NCI-H146 treated with DMSO at 0.1 percent for 48 hours (cell line): ENCODE measurements around the gene FANCC.

Source experiments
- DNase-seq: peaks from one replicate; lab custom pipeline; 2025; ENCODE audit not compliant: unreplicated experiment; lab: John Stamatoyannopoulos, UW

The FANCC gene, protein sequence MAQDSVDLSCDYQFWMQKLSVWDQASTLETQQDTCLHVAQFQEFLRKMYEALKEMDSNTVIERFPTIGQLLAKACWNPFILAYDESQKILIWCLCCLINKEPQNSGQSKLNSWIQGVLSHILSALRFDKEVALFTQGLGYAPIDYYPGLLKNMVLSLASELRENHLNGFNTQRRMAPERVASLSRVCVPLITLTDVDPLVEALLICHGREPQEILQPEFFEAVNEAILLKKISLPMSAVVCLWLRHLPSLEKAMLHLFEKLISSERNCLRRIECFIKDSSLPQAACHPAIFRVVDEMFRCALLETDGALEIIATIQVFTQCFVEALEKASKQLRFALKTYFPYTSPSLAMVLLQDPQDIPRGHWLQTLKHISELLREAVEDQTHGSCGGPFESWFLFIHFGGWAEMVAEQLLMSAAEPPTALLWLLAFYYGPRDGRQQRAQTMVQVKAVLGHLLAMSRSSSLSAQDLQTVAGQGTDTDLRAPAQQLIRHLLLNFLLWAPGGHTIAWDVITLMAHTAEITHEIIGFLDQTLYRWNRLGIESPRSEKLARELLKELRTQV

DNA sequence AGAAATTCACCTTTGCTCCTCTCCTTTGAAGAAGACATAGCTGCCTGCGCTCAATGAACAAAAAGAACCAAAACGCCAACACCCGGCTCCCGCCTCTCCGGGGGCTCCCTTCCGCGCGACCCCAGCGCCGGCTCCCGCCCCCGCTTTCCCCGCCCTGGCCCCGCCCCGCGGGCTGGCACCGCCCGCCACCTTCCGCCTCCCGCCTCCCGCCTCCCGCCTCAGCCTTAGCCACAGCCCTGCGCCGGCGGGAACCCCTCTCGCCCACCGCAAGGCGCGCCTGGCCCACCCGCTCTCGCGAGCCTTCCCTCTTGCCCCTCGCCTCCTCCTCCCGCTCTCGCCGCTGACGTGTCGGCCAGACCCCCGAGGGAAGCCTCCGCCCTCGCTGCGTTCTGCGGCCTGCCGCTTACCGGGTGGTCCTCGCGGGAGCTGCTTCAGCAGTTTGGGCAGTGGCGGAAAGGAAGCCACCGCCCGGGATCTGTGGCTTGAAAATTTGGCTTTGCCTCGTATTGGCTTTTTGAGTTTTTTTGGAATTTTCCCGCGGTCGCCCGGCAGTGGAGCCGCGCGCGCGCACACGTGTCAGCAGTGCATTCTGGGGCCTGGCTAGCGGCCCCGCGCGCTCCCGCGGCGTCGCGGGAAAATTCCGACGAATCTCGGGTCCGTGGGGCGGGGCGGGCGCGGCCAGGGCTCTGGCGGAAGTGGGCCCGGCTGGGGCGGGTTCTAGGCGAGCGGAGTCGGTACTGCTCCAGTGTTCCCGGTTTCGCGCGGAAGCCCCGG is at the start of gene FANCC:
FANCC (minus strand) TSS at position 591 of the 774 bp plus-strand sequence. CDS start 68,418 bp downstream, outside the sequence.
- peak; percentile 75 for DNase-seq

DNA sequence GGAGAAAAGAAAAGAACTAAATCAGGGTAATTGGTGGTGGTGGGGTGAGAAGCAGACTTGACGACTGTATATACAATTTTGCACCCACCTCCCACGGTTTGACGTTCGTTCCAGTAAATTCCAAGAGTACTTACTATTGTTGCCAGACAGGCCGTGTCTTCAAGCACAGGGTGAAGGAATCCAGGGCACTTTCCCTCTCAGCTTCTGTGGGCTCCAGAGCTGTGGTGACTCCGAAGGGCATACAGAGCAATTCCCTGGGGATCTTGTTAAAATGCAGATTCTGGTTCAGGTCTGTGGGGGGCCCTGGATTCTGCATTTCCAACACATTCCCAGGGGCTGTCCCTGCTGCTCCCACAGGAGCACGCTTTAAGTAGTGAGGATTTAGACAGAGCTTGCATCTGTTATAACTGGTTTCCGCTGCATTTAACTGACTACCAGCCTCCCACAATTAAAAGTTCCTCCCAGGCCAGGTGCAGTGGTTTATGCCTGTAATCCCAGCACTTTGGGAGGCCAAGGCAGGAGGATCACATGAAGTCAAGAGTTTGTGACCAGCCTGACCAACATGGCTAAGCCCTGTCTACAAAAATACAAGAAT is 49.3 kb upstream of the FANCC start:
- no peak for DNase-seq

DNA sequence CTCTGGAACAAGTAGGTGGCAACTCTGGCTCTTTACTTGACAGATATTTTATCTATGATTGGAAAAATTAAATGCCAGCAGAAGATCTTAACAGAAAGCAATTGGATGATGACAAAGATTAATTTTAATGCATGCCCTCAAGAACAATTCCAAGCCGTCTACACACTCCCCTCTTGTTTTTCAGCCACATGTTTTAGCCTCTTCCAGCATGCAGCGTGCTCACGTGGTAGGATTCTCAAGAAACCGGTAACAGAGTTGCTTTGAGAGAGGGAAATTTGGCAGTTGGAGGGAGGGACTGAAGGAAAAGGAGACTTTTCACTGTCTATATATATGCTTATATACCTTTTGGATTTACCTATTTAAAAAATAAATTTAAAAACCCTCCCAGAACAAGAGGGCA is 48.3 kb upstream of the FANCC start:
- no peak for DNase-seq

DNA sequence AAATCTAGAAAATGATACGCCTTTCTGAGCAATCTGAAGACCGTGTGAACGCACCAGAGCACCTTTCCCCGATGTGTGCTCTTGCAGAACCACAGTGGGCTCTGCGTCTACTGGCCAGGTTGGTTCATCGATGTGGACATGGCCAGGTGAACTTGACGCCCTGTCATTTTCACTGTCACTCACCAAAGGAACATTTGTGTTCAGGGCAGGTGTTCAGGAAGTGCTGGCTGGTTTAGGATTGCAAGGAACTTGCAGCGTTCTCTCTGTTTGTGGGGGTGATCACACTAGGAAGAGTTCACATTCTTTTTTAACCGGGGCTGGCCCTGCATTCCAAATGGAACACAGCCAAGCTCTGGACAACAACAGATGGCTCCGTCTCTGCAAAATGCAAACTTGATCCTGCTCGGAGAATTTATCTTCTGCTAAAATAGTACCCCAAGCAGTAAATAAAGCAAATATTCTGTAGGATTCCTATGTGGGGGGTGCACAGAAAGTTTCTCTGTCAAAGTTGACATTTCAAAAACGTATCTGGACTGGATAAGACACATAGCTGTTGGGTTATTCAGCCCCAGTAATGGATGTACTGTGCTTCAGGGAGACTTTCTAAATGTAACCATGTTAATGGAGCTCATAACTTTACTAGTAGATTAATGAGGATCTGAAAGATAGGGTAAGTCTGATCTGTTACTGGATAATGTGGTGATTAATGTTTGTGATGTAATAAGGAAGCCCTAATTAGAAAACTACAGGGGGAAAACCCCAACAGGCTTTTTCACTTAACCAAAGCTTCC is 45.7 kb upstream of the FANCC start:
- DNase-seq = no peak

DNA sequence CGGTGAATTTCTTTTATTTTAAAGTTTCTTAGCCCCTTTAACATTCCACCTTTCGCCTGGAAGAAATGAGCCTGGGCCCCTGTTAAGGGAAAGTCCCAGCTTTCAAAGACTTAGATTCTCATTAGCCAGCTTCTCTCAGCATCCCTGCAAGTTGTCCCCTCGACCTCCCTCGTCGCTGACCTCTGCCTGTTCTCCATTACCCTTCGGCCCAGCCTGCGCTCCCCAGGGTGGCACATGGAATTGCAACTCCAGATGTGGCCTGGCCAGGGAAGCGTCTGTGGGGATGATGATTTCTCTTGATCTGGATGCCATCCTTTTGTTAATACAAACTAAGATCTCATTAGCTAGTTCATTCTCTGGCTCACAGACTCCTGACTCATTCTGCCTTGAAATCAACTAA is 43.4 kb upstream of the FANCC start:
- no peak for DNase-seq

DNA sequence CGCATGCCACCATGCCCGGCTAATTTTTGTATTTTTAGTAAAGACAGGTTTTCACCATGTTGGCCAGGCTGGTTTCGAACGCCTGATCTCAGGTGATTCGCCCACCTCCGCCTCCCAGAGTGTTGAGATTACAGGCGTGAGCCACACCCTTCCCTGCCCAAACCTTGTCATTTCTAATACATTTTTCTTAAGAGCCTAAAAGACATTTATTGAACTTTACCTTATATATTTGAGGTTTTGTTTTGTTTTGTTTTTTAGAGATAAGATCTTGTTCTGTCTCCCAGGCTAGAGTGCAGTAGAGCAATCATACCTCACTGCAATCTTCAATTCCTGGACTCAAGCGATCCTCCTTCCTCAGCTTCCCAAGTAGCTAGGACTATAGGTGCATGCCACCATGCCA is 39.8 kb upstream of the FANCC start:
- no peak for DNase-seq

DNA sequence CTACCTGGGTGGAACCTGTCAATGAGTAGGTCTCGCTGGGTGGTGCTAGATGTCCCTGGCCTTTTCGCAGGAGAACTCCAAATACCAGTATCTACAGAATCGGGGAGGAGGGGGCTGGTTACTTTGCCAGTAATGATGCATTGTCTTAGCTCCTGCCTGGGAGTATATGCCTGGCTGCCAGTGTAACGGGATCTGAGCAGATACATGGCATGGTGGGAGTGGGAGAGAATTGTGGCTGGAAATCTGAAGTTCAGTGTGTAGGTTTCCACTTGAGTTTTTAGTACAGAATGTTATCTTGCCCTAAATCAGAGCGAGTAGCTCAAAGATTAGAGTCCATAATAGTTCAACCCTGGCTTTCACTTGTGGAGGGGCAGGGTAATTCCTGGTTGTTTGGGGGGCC is 38.0 kb upstream of the FANCC start:
- DNase-seq = no peak

DNA sequence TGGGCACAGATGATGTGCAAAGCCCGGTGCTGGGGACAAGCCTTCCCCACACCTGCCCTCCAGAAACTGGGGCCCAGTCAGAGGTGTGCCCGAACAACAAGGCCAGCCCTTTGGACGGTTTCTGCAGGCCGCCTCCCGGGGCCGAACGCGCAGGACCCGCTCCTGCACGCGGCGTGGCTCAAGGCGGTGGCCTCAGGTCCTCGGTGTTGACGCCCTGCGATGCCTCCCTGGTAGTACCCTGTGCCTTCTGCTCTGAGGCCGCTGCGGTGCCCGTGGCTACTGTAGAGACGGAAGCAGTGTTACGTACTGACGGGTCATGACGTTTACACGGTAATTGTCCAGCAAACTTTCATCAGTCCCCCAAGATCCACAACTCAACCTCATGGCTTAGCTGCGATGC is 33.5 kb upstream of the FANCC start:
- no peak for DNase-seq

DNA sequence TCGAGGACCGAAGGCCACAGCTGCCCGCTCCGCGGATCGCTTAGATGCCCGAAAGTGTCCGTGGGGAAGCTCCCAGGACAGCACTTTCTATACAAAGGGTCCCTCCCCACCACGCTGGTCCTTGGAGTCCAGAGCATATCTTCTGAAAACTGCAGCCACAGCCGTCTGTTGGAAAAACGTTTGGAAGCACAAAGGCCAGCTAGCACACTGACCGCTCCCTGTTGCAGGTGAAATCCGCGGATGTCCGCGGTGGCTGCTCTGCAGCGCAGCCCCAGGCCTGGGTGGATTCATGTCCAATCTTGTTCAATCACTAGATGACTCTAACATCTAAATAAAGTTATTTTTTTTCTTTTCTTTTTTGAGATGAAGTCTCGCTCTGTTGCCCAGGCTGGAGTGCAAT is 32.8 kb upstream of the FANCC start:
- DNase-seq = no peak

DNA sequence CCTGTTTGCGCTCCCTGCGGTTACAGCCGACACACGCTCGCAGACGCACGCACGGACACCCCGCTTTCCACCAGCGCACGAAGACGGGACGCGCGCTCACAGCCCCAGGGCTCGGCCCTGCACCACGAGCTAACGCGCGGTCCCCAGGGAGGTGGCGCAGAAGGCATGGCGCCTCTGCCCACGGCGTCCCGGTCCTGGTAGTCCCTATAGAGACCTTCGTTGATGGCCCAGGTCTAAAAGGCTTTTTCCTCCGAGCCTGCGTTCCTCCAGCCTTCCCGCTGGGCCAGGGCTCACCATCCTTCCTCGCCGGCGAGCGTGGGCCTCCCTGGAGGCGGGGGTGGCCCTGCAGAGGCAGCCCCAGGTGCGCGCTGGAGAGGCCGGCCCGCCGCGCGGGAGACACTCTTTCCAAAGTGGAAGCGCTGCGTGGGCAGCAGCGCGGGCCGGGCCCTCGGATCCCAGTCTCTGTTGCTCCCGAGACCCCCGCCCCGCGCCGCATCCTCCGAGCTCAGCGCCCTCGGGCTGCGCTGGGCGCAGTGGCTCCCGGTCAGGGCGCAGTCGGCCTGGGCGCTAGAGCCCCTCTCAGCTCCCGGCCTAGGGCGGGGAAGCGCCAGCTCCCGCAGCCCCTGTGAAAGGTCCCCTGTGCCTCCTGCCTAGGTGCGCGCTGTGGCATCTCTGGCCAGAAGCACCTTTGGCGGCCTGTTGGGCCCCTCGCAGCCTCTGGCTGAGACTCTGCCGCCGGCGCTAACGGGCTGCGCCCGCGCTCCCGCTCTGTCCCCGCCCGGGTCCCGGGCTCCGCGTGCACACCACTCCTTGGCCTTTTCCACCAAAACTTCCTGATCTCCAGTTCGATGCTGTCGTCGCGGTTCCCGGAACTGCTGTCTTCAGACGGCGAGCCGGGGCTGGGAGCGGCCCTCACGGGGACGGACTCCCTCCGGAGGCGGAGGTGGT is 31.9 kb upstream of the FANCC start:
- DNase-seq = no peak

DNA sequence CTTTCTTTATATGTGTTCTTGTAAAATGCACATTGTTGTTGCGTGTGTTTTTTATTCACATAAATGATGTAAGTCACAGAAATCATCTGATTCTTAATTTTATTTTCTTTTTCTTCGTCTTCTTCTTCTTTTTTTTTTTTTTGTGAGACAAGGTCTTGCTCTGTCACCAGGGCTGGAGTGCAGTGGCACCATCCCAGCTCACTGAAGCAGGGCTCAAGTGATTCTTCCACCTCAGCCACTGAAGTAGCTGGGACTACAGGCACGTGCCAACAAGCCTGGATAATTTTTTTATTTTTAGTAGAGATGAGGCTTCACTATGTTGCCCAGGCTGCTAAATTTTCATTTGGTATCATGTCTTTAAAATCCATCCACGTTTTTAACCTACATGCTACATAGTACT is 28.5 kb upstream of the FANCC start:
- no peak for DNase-seq

DNA sequence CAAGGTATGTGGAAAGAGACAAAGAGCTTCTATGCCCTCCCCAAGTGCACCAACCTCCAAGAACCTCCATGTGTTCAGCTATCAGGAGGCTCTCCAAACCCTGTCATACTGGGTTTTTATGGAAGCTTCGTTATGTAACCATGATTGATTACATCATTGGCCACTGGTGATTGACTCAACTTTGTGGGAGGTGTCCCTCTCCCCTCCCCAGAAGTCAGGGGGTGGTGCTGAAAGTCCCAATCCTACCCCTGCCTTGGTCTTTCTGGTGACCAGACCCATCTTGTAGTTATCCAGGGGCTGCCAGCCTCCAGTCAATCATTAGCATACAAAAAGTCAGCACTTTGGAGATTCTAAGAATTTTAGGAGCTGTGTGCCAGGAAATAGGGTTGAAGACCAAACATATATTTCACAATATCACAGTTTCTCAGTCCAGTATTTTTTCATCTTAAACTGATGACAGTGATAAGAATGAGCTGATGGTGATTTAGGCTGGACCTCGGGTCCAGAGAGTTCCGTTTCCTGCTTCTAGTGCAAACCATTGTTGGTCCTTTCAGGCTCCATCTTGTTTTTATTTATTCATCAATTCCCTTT is 27.3 kb upstream of the FANCC start:
- DNase-seq = no peak

DNA sequence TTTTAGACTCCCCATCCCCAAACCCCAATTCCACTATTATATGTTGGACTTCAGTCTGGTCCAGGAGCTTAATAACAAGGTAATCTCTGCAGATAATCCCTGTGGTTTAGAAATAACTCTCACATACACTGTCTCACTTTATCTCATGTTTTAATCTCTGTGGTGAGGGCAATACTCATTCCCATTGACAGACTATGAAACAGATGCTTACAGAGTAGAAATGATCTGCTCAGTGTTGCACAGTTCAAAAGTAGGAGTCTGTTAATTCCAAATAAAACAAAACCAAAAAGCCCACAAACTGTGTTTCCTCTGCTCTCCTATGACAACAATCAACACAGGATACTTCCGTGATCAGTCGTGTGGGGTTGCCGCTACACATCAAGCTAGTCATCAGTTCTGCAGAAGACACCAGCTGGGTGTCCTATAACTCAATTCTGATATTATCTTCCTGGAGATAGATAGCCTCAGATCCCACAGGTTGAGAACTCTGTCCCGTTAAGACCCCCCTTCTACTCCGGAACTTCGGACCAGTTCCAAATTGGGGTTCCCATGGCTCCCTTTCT is 26.3 kb upstream of the FANCC start:
- DNase-seq = no peak

DNA sequence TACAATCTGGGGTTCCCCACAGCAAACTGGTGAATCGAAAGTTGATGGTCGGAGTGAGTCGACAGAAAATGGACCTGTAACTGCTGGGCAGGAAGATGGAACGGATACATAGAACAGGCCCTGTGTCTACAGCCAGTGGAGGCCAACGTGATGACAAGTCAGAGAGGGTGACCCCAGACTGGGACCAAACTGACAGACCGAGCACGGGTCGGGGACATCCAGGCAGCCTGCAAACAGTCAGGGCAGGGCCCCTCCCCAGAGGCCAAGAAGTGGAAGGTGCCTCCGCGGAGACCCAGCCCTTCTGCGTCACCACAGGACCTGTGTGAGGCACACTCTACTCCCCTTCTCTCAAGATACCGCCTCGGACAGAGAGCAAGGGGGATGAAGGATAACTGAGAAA is 25.1 kb upstream of the FANCC start:
- DNase-seq = no peak

DNA sequence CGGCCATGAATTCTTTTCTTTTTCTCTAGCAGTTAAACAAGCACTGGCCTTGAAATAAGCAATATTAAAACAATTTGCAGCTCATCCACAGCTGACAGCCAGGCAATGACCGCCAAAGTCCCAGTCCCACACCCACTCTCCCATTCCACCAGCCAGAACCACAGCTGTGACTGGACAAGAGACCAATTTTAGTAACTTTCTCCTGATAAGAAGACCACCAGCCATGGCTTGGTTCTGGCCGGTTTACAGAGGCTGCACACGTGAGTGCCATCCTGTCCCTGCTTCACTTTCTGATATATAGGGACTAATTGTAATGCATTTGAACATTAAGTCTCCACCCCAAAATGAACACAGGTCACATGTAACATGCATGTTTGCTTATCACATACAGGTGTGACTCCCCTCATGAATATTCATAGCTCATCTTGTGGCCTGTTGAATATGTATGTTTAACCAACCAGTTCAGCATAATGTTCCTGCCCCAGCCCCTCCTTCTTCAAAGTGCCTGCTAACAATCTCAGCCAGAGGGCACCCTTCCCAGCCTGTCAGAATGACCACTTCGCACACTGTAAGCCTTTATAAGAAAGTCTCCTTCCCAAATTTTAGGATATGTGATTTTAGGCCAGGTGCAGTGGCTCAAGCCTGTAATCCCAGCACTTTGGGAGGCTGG is 23.9 kb upstream of the FANCC start:
- no peak for DNase-seq

DNA sequence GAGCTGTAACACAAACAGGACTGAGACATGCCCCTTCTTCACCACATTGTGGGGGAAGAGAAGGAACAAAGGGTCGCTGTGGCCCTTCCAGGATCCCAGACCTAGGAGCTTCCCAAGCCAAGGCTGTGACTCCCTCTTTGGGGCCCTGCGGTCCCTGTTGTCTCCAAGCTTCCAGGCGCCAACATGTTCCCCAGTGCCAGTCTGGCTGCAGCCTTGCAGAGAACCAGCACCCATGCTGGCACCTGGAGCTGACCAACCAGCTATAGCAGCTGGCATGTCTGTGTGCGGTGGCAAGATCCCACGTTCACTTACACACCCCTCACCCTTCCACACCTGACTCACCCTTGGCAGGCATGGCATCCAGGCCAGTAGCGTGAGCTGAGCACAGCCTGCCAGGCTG is 20.7 kb upstream of the FANCC start:
- no peak for DNase-seq

DNA sequence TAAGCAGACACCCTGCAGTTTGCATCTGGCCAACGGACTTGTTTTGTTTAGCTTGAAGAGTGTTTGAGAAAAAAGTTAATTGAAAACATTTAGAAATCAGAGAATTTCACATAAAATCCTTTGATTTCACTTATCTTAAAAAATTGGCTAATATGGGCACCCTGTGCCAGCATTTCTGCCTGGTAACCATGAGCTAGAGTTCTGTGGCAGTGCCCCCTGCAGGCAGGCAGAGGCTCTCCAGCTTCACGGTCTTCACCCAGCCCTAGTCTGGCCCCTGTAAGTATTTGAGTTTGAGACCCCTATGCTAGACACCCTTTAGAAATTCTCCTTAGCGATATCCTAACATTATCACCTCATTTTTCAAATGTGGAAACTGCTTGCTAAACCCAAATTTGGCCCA is 18.8 kb upstream of the FANCC start:
- no peak for DNase-seq

DNA sequence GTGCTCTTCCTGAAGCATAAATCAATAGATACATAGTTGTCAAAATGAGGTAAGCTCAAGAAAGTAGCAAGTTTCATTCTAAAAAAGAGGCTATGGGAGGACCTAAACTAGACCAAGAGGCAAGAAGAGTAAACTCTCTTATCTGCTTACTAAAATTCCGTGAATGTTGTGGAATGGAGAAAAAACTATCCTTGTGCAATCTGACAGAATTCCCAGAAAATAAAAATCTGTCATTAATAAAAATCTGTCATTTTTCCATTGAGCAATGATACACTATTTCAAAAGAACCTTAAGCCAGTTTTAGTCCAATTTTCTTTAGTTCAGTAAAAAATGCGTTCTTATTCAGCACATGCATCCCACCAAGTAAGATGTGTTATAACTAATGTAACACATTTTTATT is 15.9 kb upstream of the FANCC start:
- no peak for DNase-seq

DNA sequence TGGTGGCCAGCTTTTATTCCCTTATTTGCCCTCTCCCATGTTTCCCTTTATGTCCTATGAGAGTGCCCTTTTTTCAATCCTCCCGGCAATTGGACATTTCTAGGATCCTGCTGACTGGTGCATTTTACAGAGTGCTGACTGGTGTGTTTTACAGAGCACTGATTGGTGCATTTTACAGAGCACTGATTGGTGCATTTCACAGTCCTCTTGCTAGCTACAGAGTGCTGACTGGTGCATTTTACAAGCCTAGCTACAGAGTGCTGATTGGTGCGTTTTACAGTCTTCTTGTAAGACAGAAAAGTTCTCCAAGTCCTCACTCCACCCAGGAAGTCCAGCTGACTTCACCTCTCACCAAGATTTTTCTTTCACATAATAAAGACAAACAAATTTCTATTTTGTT is 15.4 kb upstream of the FANCC start:
- no peak for DNase-seq
